H1 (cell line): Measurements from ENCODE around the gene PEAK1. TPM values are rescaled to one million over a fixed set of nuclear protein-coding genes. Genes with fewer than 3 reads are reported as not detected.

Source experiments
- CBX5 ChIP-seq: fragments of 300-800, 300-1000 bp; sonication (generic); IDR thresholded peaks from 2 replicates; pipeline ENCODE4 v1.7.1; 2016; ENCODE audit warnings: antibody characterized with exemption, low read length, low read depth
- RXRA ChIP-seq: IDR thresholded peaks from 2 replicates; pipeline ENCODE4 v1.6.1; 2011; ENCODE audit warnings: low read depth, mild to moderate bottlenecking, low read length, moderate library complexity; ENCODE audit not compliant: insufficient read depth
- SAP30 ChIP-seq: fragments of 300-600 bp; sonication (generic); IDR thresholded peaks from 2 replicates; pipeline ENCODE4 v1.7.1; 2012; ENCODE audit warnings: low read length, moderate library complexity, mild to moderate bottlenecking, inconsistent platforms; ENCODE audit not compliant: insufficient read depth, insufficient replicate concordance
- polyA plus RNA-seq, 7 experiments: library from polyadenylated mRNA; depleted of rRNA in 3 of 7; stranded (reverse) in 5 of 7; unstranded in 2 of 7; fragments of >200 nt in 5 of 7; fragments of 200-250 nt in 2 of 7; gene quantifications; 1 replicate in 5 of 7; 2 replicates in 1 of 7; 4 replicates in 1 of 7; pipeline versions ENCODE4 v1.2.1 to v1.2.3, GENCODE V29; 2011 to 2013; ENCODE audit warnings: missing spikeins in 2 of 7, mixed read lengths in 2 of 7
- total RNA-seq: library from RNA; stranded (reverse); fragmentation: NEBNext Ultra II Directional; extraction: Animal tissue kit (Norgen Biotek cat#: 25700); gene quantifications from 2 replicates; pipeline ENCODE4 v1.2.1, GENCODE V29; 2021

The PEAK1 gene
- total and polyA plus RNA-seq, 2 of the 8 experiments (the other 6 are each of a cell fraction or from before 2014, with no cell fraction given), result 8.8 to 44.8 TPM

DNA sequence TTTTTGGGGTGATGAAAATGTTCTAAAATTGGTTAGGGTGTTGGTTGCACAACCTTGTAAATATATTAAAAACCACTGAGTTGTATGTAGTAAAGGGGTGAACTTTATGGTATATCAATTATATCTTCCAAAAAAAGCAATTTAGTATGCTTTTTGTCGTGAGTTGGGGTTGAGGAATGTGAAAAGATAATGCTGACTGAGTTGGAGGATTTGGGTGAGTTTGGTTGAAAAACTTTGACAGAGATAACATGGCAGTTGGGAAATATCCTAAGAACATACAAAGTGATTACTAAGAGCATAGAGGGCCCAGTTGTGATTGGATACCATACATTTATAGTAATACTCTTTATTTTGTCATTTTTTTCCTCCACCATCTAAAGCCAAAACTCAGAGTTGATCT lies 34.4 kb upstream of the PEAK1 start (continued):
- TF ChIP-seq RXRA, result no peak
- TF ChIP-seq CBX5, result no peak
- TF ChIP-seq SAP30, result no peak
